Uterus (tissue), 4 donors: ENCODE measurements around the gene FGF14. TPM values are rescaled to one million over a fixed set of nuclear protein-coding genes. Genes with fewer than 3 reads are reported as not detected.

Experiments used
- DNase-seq, 2 donors: peaks; one replicate each; pipeline ENCODE4 v3.0.0-alpha.2; 2019 to 2020
- H3K27ac ChIP-seq, 2 donors: fragments of 200-600 bp; sonication (generic); 1 replicate in 1 of 2; 2 replicates in 1 of 2; pipeline ENCODE4 v1.5.1; 2016 to 2018
- H3K27me3 ChIP-seq, 2 donors: fragments of 200-600 bp; sonication (generic); one replicate each; pipeline ENCODE4 v1.5.1; 2018 to 2019; ENCODE audit warnings: control low read depth in 1 of 2
- H3K36me3 ChIP-seq, 2 donors: fragments of 200-600 bp; sonication (generic); one replicate each; pipeline ENCODE4 v1.5.1; 2019; ENCODE audit warnings: control low read depth in 1 of 2
- H3K4me1 ChIP-seq, 2 donors: fragments of 200-600 bp; sonication (generic); one replicate each; pipeline ENCODE4 v1.5.1; 2018 to 2019; ENCODE audit warnings: control low read depth in 1 of 2
- H3K4me3 ChIP-seq, 2 donors: fragments of 200-600 bp; sonication (generic); 1 replicate in 1 of 2; 2 replicates in 1 of 2; pipeline ENCODE4 v1.5.1; 2018 to 2019; ENCODE audit warnings: mild to moderate bottlenecking in 1 of 2
- H3K9me3 ChIP-seq, 2 donors: fragments of 200-600 bp; sonication (generic); one replicate each; pipeline ENCODE4 v1.5.1; 2019; ENCODE audit warnings: control low read depth in 1 of 2
- CTCF ChIP-seq, 4 experiments: fragments of 200-600 bp in 2 of 4; fragments of 450-650 bp in 2 of 4; sonication (generic) in 2 of 4; IDR thresholded peaks; one replicate each; pipeline ENCODE4 v1.5.1; 2016 to 2019; ENCODE audit warnings: antibody characterized with exemption in 4 of 4, mild to moderate bottlenecking in 2 of 4, moderate library complexity in 1 of 4
- POLR2A ChIP-seq, 2 donors: fragments of 450-650 bp; IDR thresholded peaks; one replicate each; pipeline ENCODE4 v1.6.1; 2016; ENCODE audit warnings: antibody characterized with exemption in 2 of 2, mild to moderate bottlenecking in 1 of 2, moderate library complexity in 1 of 2
- intact Hi-C: fragments of 100-400 bp; cut with DNase I; formaldehyde crosslinking; loops from one replicate; pipeline ENCODE4 v1.15.1; 2023; ENCODE audit warnings: low total_unique reads
- total RNA-seq, 4 donors: library from RNA; depleted of rRNA in 3 of 4; stranded (reverse); fragments of >200 nt in 3 of 4; gene quantifications; one replicate each; pipeline versions ENCODE4 v1.1.0 to v1.2.4, GENCODE V29; 2014 to 2023
- donor health status: DM: yes; HTN: yes; CAD: no.

FGF14 gene
- total RNA-seq, 4 donors from 2014 or later: under 0.01 to 0.98 (median 0.62) TPM; not detected in 1

- Histone ChIP-seq H3K36me3 (no peaks in the 10 kb centered on the region), H3K9me3 (no peaks in the 10 kb centered on the region), H3K4me3 (no peak overlapping the region), H3K4me1 (no peaks in the 10 kb centered on the region), H3K27ac (no peak overlapping the region), H3K27me3 (no peaks in the 10 kb centered on the region)
- intact Hi-C loops: no loop called here
- TF ChIP-seq POLR2A (IDR thresholded peaks at IDR 0.05): no peak
- no peak for TF ChIP-seq CTCF (IDR thresholded peaks at IDR 0.05)
- no peak for DNase-seq
Observed at GRCh38 chr13:101941095-101941783, 460.6 kb downstream of the FGF14 start.

DNA sequence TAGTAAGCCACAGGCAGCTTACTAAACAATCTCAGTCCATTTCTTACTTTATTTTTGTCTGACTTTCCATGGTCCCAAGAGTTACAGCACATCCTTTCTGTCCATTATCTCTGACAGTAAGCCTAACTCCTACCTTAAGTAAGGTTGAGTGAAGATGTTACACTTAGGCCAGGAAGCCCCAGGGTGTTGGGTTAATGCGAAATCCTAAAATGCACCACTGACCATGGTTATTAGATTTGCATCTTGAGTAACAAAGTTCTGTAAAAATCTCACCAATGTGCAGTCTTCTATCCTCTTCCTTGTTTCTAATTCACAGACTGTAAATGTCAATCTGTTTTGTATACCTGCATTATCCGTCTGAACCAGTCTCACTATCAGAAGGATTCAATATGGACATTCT lies 462.5 kb downstream of the FGF14 start:
- Histone ChIP-seq H3K4me1 (no peaks in the 10 kb centered on the region), H3K9me3 (no peaks in the 10 kb centered on the region), H3K27ac (no peak overlapping the region), H3K36me3 (no peaks in the 10 kb centered on the region), H3K4me3 (no peak overlapping the region), H3K27me3 (no peaks in the 10 kb centered on the region)
- DNase-seq: no peak
- no peak for TF ChIP-seq POLR2A (IDR thresholded peaks at IDR 0.05)
- TF ChIP-seq CTCF (IDR thresholded peaks at IDR 0.05): no peak
- intact Hi-C loops: no loop called here

DNA sequence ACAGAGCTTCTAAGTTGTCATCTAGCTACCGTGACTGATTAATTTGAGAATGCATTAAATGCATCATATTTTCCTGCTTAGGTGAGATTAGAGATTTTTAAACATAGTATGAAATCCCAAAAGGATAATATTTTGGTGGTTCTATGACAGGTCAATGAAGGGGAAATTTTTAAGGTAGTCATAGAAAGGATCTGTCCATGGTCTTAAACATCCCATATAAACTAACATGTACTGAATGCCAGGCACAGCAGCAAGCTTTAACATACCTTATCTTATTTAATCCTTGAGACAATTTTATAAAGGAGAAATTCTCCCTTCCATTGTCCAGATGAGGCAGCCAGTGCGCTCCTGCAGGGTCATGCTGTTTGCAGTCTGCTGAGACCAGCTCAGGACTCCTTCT lies 466.0 kb downstream of the FGF14 start:
- no peak for DNase-seq
- Histone ChIP-seq H3K9me3 (no peaks in the 10 kb centered on the region), H3K27me3 (no peaks in the 10 kb centered on the region), H3K27ac (no peak overlapping the region), H3K4me3 (no peak overlapping the region), H3K4me1 (no peaks in the 10 kb centered on the region), H3K36me3 (no peaks in the 10 kb centered on the region)
- TF ChIP-seq POLR2A (IDR thresholded peaks at IDR 0.05) (no peak), CTCF (IDR thresholded peaks at IDR 0.05) (no peak)
- intact Hi-C loops: no loop called here

DNA sequence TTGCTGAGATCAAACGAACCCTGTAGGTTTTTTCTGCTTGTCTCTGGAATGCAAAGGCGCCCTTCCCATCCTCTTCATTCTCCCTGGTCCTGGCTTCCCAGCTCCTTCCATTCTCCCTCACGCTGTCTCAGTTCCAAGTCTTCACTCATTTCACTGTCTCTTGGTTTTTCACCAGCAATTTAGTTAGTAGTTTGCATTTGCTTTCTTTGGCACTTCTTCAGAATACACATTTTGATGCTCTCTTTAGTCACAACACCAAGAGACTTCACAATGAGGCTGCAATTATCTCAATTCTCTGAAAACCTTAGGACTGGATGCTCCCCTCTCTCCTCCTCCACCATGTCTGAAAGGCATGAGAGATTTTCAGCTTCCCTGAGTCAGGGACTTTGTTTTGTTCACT lies 470.7 kb downstream of the FGF14 start:
- TF ChIP-seq POLR2A (IDR thresholded peaks at IDR 0.05) (no peak), CTCF (IDR thresholded peaks at IDR 0.05) (no peak)
- DNase-seq: no peak
- intact Hi-C loops: no loop called here
- Histone ChIP-seq H3K4me1 (no peaks in the 10 kb centered on the region), H3K27me3 (no peaks in the 10 kb centered on the region), H3K4me3 (no peak overlapping the region), H3K36me3 (no peaks in the 10 kb centered on the region), H3K9me3 (no peaks in the 10 kb centered on the region), H3K27ac (no peak overlapping the region)

- H3K27me3 ChIP-seq: no peaks in the 10 kb centered on the region
- no peak overlapping the region for H3K4me3 ChIP-seq
- intact Hi-C loops: no loop called here
- no peaks in the 10 kb centered on the region for H3K9me3 ChIP-seq
- TF ChIP-seq CTCF (IDR thresholded peaks at IDR 0.05): no peak
- TF ChIP-seq POLR2A (IDR thresholded peaks at IDR 0.05): no peak
- DNase-seq: no peak
- H3K4me1 ChIP-seq: no peaks in the 10 kb centered on the region
- no peaks in the 10 kb centered on the region for H3K36me3 ChIP-seq
- H3K27ac ChIP-seq: no peak overlapping the region
Observed at GRCh38 chr13:101930331-101930730, 471.5 kb downstream of the FGF14 start.
